CD4-positive, alpha-beta T cell treated with Interleukin-2 at 100 ng/mL for 4 hours (primary cell): ENCODE data around the gene VPS16.

Experiments
- DNase-seq: peaks from one replicate; pipeline ENCODE4 v3.0.0-alpha.2; 2020; ENCODE audit warnings: low spot score

VPS16 gene

GRCh38 chr20:2840138-2840966, at the start of gene VPS16, which contains the start of gene PCED1A:
TSS of gene VPS16 (plus strand) at chr20:2840745. CDS start at chr20:2840775, 30 bp downstream.
TSS of gene PCED1A (minus strand) at chr20:2840655. CDS start at chr20:2839912, 743 bp downstream.
- peak; percentile 87 for DNase-seq

GRCh38 chr20:2793471-2793870, 47.1 kb upstream of the VPS16 start:
- no peak for DNase-seq

GRCh38 chr20:2794202-2794748, 46.3 kb upstream of the VPS16 start:
- DNase-seq = no peak

- DNase-seq = no peak
These were observed 45.6 kb upstream of the VPS16 start for GRCh38 chr20:2794866-2795447.

- DNase-seq = no peak
These were observed 45.1 kb upstream of the VPS16 start for GRCh38 chr20:2795451-2795850.

- no peak for DNase-seq
These were observed 44.4 kb upstream of the VPS16 start for GRCh38 chr20:2796011-2796660.

GRCh38 chr20:2797136-2797983, 43.2 kb upstream of the VPS16 start:
- DNase-seq = no peak

- no peak for DNase-seq
These were observed 42.3 kb upstream of the VPS16 start for GRCh38 chr20:2798095-2798805.

GRCh38 chr20:2798814-2799213, 41.7 kb upstream of the VPS16 start:
- no peak for DNase-seq

- DNase-seq = no peak
These were observed 41.3 kb upstream of the VPS16 start for GRCh38 chr20:2799271-2799670.

- DNase-seq = no peak
These were observed 40.6 kb upstream of the VPS16 start for GRCh38 chr20:2799688-2800520.

- no peak for DNase-seq
These were observed 39.8 kb upstream of the VPS16 start, which contains the start of gene CPXM1 for GRCh38 chr20:2800521-2801285. TSS of gene CPXM1 (minus strand) at chr20:2800627. CDS start at chr20:2800572, 55 bp downstream.

- no peak for DNase-seq
These were observed 39.2 kb upstream of the VPS16 start for GRCh38 chr20:2801286-2801728.

- no peak for DNase-seq
These were observed 36.3 kb upstream of the VPS16 start for GRCh38 chr20:2804041-2804828.

- DNase-seq = no peak
These were observed 35.5 kb upstream of the VPS16 start for GRCh38 chr20:2804852-2805688.

GRCh38 chr20:2805689-2806350, 34.7 kb upstream of the VPS16 start:
- no peak for DNase-seq

- DNase-seq = no peak
These were observed 34.2 kb upstream of the VPS16 start for GRCh38 chr20:2806351-2806701.
